SH-SY5Y (cell line): ENCODE data around the gene KIAA1217.

Experiments used
- GATA2 ChIP-seq: IDR thresholded peaks from 2 replicates; pipeline ENCODE4 v1.6.1; 2011; ENCODE audit warnings: mild to moderate bottlenecking, low read depth, low read length
- GATA3 ChIP-seq: IDR thresholded peaks from 2 replicates; pipeline ENCODE4 v1.6.1; 2011; ENCODE audit warnings: low read depth, mild to moderate bottlenecking, low read length, moderate library complexity

DNA sequence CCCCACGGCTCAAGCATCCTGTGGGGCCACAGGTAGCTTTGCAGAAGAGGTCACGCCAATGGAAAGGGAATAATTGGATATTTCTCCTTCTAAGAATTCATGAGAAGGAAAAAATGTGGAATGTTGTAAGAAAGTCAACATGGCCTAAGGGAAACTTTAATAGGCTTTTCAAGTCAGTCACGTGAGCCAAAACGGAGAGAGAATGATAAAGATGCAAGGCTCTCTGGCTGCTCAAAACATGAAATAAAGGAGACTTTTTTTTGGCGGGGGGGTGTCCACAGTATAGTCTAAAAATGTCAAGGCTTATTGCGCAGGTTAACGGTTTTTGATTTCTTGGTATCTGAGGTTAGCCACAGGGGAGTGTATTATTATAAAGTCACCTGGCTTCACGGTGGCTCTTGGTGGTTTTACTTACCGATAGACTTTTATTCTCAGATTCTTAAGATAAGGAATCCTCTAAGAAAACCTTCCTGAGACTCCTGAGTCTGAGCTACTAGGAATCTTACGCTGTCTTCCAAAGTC is 366.6 kb downstream of the KIAA1217 start:
- TF ChIP-seq GATA2, result no peak
- no peak for TF ChIP-seq GATA3
